ENCODE results near the gene PTGR3.

Gene PTGR3, protein sequence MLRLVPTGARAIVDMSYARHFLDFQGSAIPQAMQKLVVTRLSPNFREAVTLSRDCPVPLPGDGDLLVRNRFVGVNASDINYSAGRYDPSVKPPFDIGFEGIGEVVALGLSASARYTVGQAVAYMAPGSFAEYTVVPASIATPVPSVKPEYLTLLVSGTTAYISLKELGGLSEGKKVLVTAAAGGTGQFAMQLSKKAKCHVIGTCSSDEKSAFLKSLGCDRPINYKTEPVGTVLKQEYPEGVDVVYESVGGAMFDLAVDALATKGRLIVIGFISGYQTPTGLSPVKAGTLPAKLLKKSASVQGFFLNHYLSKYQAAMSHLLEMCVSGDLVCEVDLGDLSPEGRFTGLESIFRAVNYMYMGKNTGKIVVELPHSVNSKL

DNA sequence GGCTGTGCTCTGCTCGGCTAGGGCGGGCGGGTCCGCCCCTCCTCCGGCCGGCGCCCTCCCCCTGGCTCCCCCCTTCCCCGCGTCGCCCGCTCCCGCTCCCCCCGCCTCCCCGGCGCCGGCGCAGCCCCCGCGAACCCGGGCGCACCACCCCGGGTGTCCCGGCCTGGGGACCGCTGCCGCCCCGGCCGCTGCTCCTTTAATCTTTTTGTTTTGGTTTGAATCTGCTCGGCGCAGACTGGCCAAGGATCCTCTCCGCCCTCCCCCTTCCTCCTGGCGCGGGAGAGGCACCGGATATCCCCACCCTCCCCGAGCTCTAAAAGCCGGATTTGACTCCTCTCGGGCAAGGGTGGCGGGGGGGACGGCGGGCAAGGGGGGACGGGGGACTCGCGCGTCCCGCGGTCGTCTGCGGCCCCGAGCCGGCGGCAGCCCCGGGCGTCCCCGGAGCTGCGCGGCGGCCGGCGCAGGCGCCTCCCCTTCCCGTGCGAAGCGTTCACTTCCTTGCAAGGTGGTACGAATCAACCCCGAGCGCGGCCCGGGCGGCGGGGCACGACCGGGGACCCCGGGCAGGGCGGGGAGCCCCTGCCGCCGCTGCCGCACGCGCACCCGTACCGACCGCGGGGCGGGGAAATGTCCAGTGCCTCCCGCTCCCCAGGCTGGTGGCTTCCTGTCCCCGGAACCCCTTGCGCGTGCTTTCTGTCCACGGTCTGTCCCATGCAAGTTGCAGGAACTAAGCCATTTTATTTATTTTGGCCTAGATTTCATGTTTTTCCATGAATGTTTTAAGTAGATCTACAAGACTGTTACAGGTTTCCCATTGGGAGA, at the start of gene PTGR3:
Gene PTGR3 (minus strand): TSS at position 11 of the 822 bp plus-strand sequence. CDS start 81 bp downstream, outside the sequence.
- DNase-seq = peak; percentile 89

DNA sequence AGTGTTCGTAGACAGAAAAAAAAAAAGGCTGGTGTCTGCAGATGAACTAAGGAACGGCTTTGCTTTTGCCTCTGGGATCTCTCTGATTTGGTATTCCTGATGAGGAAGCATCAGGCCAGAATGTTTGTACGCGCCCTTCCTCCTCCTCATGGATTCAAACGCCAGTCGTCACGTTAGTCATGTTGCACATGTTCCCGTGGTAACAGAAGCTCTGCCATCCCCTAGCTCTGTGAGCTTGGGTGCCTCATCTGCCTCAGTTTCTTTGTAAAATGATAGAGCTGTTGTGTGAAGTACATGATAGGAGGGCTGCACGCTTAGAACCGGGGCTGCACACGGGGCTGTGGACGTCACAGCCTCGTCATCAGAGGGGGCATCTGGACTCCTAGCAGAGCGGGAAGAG, 48.7 kb upstream of the PTGR3 start:
- no peak for DNase-seq

DNA sequence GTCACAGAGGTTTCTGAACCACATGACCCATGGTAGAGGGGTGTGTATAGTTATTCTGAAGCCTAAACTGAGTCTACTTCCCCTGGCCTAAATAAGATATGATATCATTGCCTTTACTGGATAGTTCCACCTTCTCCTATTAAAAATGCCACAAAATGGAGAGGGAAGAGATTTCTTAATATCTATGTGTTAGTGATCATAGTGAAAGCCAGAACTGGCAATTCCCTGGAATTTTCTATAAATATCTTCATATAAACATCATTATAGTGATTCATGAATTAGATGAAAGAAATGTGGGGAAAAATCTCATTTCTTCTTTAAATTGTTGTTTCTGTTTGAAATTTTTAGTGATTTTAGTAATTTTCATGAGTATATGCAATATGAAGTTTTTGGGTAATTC, 47.4 kb upstream of the PTGR3 start:
- DNase-seq = no peak

DNA sequence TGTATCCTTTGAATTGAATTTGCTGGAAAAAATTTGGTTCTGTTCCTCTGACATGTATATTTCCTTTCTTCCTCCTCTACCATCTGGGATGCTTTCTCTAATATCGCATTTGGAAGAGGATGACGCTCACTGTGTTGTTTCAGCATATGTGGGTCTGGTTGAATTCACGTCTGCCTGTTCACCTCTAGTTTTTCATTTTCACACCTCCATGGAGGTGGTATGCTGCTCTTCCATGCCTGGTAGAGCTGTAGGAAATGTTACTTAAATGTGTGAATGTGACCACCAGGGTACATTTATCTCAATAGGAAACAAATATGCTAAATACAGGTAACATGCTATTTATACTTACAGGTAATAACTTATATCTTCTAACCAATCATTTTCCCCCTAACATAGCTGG, 46.2 kb upstream of the PTGR3 start:
- no peak for DNase-seq

DNA sequence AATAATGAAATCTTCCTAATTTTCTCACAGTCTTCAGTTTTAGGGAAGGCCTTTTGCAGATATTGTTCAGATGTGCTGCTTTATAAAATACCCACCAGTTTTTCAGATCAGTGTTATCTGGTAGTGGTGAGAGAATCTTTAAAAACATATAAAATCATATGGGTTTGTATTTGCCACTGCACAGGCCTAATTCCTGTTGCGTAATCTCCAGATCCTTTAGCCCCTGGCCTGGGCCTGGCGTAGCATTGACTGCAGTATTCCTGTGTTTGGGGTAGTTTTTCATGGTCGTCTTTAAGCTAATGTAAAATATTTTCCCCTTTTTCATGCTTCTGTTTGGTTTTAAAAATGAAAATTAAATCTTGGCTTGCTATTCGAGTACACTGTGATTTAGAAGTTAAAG, 44.8 kb upstream of the PTGR3 start:
- no peak for DNase-seq

DNA sequence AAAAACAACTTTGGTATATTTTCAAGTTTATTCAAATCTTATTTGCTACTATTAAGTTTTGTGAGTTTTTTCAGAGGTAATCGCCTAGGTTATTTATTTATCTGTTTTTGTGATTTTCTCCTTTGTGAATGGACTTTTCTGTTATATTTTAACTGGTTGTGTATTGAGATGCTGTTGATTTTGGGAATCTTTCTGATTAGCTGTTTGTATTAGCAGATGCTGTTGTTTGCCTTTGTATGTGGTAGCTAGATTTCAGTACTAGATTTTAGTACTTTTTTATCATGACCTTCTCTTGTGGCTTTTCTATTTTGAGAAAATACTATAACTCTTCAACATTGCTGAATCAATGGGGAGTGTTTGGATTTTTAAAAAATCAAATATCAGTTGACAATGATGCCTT, 44.1 kb upstream of the PTGR3 start:
- no peak for DNase-seq

DNA sequence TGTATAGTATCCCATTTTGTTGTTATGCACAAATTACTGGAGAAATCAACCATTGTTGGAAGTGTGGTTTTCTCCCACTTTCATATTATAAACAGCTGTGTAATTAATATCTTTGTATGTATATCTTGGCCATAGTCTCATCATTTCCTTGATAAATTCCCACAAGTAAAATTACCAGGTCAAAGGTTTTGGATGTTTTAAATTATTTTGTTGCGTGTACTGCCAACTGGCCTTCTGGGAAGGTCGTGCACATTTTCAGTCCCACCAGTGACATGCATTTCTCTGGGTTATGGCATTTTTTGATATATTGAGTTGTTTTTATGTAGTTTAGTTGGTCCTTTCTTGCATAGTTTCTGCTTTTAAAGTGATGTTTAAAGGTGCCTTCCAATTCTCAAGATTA, 43.2 kb upstream of the PTGR3 start:
- no peak for DNase-seq

DNA sequence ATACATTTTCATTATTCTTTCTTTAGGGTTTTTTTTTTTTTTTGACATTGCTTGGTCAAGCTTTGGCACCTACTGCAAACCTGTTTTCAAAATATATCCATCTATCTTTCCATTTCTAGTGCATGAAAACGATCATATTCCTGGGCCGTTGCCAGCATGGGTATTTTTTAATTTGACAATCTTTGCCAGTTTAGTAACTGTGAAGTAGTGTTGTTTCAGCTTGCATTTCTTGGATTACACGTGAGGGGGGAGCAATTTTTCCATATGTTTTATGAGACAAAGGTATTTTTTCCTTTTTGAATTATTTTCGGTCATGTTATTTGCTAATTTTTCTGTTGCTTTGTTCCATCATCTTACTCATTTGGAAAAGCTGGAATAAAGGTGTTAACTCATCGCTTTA, 42.5 kb upstream of the PTGR3 start:
- no peak for DNase-seq

DNA sequence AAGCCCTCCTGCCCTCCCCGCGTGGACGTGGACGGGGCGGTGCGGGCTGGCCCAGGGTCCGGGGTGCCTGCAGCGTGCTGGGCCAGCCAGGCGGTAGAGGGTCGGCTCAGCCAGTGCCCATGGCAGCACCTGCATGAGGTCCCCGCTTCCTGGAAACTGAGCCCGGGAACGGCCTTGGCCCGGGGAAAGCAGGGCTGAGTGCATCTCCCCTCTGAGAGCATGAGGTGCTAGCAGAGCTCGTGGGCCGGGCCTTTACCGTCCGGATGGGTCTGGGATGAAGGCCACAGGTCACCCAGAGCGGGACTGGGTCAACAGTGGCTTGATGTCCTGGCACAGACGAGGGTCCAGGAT, 41.5 kb upstream of the PTGR3 start:
- DNase-seq = no peak

DNA sequence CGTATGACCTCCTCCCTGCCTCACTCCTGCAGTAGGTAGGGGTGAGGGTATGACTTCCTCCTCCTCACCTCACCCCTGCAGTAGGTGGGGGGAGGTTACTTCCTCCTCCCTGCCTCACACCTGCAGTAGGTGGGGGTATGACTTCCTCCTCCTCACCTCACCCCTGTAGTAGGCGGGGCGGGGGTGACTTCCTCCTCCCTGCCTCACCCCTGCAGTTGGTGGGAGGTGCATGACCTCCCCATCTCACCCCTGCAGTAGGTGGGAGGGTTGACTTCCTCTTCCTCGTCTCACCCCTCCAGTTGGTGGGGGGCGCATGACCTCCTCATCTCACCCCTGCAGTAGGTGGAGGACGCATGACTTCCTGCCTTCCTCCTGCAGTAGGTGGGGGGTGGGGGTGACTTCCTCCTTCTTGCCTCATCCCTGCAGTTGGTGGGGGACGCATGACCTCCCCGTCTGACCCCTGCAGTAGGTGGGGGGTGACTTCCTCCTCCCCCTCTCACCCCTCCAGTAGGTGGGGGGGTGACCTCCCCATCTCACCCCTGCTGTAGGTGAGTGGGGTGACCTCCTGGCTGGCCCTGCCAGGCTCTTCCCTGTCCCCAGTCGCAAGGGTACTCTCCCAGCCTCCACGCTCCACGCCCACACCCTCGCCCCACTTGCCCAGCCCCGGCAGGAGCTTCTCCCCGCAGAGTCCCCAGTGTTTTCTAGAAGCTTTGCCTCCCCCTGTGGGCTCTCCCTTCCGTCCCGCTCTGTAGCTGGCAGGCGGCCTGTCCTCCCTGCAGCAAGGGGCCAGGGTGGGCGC, 40.9 kb upstream of the PTGR3 start:
- no peak for DNase-seq

DNA sequence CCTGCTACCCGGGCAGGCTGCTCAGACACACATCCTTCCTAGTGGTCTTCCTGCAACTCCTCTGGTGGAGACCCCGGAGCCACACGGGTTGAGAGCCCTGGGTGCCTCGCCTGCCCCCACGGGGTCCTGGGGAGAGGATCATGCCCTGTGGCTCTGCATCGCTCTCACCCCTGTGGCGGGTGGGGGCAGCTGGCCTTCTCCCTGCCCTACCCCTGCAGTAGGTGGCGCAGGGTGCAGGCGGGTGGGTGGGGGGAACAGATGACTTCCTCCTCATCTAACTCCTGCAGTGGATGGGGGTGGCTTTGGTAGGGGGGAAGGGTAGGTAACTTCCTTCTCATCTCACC, 40.2 kb upstream of the PTGR3 start:
- no peak for DNase-seq

DNA sequence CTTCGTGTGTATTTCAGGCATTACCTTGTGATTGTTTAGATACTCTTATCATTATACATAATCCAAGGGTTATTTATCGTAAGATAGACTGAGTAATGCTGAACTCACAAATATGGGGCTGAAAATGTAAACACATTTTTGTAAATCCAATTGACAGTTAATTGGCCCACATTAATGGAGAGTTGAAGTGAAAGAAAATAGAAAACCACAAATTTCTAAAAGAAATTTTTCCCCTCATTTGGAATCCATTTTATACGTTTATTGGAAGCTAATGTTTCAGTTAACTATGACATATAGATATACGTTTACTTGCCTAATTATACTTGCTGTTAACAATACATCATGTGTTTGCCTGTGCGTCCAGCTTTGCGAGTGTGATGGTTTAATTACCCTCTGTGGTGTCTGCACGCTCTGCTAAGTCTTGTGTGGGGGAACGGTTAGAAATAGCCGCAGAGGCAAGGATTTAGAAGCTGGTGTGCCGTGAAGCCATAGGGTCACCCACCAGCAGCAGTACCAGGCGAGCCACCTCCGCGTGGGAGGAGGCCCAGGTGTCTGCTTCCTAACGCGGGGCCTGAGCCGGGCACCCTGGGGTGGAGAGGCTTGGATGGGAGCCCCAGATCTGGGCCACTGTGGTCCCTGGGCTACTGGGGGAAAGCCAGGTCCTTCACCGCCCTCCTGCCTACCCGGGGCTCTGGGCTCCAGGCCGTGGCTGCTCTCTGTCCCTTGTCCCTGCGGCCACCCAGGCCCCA, 39.7 kb upstream of the PTGR3 start:
- DNase-seq = no peak

DNA sequence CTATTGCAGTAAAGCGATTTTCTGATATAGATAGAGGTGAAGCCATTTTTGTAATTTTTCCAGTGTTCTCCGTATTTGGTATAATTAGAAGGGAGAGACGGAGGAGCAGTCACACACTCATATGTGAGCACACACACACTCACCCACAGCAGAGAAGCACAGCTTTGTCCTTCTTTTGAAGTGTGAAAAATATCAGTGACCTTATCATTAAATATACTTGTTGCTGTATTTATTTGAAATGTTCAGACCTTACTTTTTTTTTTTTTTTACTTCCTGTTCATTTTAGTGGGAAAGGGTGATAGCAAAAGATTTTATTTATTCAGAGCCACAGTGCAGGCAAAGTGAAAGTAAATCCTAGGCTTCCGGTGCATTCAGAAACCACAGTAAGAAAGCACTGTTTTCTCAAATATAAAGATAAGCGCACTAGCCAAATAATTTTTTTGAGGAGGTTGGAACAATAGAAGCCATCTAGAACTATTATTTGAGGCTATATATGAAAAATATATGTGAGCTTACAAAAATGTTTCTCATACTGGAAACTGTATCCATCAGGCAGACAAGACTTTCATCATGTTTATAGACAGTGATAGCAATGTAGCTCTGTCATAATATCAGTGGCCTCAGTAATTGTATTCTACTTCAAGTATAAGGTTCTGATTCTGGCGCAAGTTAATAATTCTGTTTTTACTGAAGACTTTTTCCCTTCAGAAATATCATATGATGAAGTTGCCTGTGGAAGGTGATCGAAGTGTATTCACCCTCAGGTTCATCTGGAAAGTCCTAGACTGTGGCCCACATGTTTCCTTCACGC, 38.9 kb upstream of the PTGR3 start:
- DNase-seq = no peak

DNA sequence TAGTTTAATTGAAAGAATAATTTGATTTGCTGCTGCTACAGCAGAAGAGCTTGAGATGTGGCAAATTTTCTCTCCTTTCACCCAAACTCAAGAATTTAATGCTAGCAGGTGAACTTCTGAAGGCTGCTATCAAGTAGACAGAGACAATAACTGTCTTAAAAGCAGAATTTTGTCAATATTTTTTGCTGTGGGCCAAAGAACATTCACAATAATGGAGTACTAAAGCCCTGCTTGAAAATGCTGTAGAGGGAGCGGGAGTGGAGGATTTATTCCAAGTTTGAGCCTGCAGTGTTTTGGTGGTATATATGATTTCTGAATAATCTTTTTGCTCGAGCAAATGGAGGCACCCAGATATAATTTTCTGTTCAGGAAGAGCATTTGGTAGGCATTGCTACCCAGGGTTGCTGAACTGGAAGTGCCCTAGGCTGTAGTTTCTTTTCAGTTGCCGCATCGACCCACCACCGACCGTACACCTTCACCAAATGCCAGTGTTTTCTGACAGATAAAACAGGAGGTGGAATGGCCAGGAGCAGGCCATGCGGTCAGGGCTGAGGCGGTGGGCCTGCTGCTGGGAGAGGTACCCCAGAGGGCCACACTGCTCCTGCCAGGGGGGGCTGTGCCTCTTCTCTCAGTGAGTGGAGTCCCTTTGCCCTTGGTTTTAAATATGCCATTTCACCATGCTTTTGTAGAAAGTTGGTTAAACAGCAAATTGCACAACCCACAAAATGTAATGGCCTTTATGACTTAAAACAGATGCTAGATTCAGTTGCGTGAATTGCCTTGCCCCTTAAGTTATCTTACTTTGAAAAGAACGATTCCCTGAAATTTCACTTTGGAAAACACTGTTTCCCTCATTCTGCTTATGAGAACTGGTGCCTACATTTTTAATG, 38.0 kb upstream of the PTGR3 start:
- DNase-seq = no peak

DNA sequence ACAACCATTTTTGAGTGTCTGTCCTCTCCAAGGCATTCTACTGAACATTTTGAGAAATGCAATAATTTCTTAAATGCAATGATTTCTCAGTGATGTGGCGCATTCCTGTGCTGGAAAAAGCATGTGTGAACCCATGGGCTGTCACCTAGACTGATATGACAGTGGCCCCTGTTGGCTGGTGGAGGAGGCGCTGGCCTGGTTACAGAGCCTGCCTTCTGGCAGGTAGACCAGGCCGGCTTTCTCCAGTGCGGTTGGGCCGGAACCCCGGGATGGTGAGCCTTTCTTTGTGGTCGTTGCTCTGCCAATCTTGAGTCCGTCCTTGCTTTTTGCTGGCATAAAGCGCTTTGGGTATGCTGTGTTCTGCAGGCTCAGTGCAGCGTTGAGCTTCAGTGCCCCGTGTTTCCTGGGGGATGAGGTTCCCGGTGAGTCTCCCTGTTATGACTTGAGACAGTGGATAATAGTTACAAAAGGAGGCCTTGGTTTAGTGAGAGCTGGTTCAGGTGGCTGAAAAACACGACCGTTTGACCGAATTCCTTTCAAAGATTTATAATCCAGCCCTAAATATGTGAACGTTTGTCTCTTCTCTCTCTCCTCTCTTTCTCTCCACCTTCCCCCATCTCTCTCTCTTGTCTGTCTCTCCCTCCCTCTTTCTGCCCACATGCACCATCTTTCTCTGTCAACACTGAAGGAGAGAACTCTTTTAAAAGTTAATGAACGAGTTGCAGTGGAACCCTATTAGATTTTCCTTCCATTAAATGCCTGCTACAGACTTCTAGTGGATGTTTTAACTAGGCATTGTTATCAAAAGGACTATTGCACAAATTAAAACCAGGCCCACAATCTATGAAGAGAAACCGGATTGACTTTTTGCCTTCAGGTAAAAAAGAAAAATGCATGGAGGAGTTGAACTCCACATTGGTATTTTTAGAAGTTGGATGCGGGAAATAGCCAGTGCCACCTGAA, 35.7 kb upstream of the PTGR3 start:
- no peak for DNase-seq

DNA sequence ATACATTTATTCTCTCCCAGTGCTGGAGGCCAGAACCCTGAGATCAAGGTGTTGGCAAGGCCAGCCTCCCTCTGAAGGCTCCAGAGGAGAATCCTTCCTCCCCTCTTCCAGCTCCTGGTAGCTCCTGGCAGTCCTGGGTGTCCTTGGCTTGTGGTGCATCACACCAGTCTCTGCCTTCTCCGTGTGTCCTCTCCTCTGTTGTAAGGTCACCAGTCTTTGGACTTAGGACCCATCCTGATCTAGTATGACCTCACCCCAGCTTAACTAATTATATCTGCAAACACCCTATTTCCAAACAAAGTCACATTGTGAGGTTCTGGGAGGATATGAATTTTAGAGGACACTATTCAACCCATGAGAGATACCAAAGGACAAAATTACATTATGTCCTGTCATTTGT, 32.8 kb upstream of the PTGR3 start:
- DNase-seq = no peak

DNA sequence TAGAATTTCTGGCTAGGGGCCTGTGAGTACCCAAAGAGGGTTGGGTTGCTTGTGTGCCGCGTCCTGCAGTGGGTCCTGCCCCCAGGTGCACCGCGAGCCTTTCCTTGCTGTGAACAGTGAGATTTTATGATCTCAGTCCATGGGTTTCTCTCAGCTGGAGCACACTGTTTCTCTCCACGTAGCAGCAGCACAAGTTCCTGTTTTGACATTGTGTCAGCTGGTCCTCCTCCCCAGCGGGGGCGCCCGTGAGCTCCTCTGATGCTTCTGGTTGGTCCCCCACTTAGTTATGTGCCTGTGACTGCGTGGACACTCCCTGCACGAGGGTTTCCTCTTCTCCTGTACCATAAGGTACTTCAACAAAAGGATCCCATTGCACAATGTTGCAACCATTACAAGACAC, 31.5 kb upstream of the PTGR3 start:
- DNase-seq = no peak

DNA sequence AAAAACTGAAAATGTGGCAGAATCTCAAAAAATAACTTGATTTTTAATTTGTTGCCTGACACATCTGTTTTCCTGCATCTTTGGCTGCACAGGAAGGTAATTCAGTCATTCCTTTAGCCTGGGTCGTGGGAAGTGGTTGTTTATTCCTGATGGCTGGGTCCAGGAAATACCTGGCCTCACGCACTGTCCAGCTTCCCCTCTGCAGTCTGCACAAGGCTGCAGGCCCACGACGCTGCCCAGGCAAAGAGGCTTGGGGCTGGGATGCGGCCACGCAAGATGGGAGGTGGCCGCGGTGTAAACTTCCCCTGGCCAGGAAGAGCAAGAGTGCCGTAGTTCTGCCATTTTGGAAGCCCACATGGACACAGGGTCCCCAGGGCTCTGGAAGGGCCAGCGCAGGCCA, 29.8 kb upstream of the PTGR3 start:
- no peak for DNase-seq

DNA sequence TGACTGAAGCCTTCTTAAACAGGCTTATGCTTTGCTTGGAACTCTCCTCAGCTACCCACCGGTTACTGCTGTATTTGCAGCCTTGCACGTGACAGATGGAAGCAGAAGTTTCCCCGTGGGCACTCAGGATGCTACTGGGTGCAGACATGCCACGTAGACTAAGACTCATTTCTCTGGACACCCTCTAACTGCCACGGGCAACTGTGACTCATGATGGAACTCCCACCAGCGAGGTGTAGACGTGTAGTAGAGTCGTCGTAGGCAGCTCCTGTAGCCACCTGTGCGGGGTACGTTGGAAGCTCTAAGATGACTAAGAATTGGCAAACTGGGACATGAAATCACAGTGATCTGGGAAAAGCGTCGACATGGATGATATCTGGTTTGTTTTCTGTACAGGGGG, 29.2 kb upstream of the PTGR3 start:
- no peak for DNase-seq

DNA sequence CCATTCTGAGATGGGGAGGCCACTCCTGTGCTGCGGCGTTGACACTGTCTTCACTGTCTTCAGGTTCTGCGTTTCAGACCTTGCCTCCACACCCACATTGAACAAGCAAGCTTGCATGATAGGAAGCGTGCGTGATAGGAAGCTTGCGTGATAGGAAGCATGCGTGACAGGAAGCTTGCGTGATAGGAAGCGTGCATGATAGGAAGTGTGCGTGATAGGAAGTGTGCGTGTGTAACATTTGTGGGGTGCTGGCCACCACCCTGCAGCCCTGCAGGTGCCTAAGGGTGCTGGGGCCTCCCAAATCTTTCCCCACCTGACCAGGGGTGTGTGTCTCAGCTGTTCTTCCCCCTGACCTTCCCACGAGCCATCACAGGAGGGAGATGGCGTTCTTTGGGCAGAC, 27.0 kb upstream of the PTGR3 start:
- no peak for DNase-seq
